Subcutaneous abdominal adipose tissue (tissue), 5 donors: ENCODE measurements around the gene TAGLN.

Experiments used
- H3K27ac ChIP-seq: one replicate; pipeline ENCODE4 v1.7.0; 2013; ENCODE audit warnings: low read depth, mild to moderate bottlenecking, inconsistent platforms, low read length, moderate library complexity
- H3K27me3 ChIP-seq, 5 donors: one replicate each; pipeline ENCODE4 v1.7.0; 2013; ENCODE audit warnings: low read length in 5 of 5, inconsistent platforms in 1 of 5; ENCODE audit not compliant: control insufficient read depth in 5 of 5, insufficient read depth in 4 of 5
- H3K36me3 ChIP-seq, 5 donors: one replicate each; pipeline ENCODE4 v1.7.0; 2013; ENCODE audit warnings: low read length in 5 of 5; ENCODE audit not compliant: control insufficient read depth in 5 of 5, insufficient read depth in 5 of 5
- H3K4me1 ChIP-seq, 5 donors: one replicate each; pipeline ENCODE4 v1.7.0; 2013; ENCODE audit warnings: low read length in 5 of 5, mild to moderate bottlenecking in 3 of 5, moderate library complexity in 1 of 5; ENCODE audit not compliant: control insufficient read depth in 5 of 5, insufficient read depth in 5 of 5
- H3K4me3 ChIP-seq, 5 donors: one replicate each; pipeline ENCODE4 v1.7.0; 2013; ENCODE audit warnings: low read length in 5 of 5, low read depth in 1 of 5
- H3K9ac ChIP-seq, 5 donors: one replicate each; pipeline ENCODE4 v1.7.0; 2013; ENCODE audit warnings: low read length in 5 of 5, mild to moderate bottlenecking in 4 of 5, moderate library complexity in 3 of 5
- H3K9me3 ChIP-seq, 5 donors: one replicate each; pipeline ENCODE4 v1.7.0; 2013; ENCODE audit warnings: low read length in 5 of 5; ENCODE audit not compliant: control insufficient read depth in 5 of 5
- donor health status: healthy.
- donor health status: healthy.
- donor health status: healthy.
- donor health status: healthy.
- donor health status: healthy.

The TAGLN gene

DNA sequence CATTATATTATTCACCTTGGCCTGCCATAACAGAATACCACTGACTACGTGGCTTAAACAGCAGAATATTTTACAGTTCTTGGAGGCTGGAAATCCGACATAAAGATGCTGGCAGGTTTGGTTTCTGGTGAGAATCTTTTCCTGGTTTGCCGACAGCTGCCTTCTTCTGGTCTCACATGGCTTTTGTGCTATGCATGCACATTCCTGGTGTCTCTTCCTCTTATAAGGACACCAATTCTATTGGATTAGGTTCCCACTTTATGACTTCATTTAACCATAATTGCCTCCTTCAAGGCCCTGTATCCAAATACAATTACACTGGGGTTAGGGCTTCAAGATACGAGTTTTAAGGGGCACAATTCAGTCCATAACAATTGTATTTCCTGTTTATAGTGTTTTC, 50.4 kb downstream of the TAGLN start:
- Histone ChIP-seq H3K9ac (no peak overlapping the region), H3K4me3 (no peak overlapping the region), H3K4me1 (no peaks in the 10 kb centered on the region), H3K36me3 (peaks cover 26 to 70% (median 48%) of the 10 kb centered on the region in 5 donors), H3K27me3 (no peaks in the 10 kb centered on the region), H3K27ac (no peak overlapping the region), H3K9me3 (no peaks in the 10 kb centered on the region)

DNA sequence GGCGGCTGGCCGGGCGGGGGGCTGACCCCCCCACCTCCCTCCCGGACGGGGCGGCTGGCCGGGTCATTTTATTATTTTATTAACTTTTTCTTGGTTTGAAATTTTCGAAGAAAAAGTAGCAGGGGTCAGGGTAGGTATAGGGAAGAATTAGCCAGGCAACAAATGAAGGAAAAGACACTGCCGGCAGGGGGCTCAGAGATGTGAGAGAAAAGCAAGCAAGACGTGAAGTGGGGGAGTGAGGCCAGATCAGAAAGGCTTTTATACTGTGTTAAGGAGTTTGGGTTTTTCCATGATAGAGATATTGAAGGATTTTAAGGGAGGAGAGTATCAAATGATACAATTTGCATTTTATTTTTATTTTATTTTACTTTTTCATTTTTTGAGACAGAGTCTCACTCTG, 52.3 kb downstream of the TAGLN start:
- H3K9ac ChIP-seq = no peak overlapping the region
- H3K4me3 ChIP-seq = no peak overlapping the region
- H3K4me1 ChIP-seq = no peaks in the 10 kb centered on the region
- H3K36me3 ChIP-seq = peaks cover 24 to 70% (median 39%) of the 10 kb centered on the region in 5 donors
- no peak overlapping the region for H3K27ac ChIP-seq
- no peaks in the 10 kb centered on the region for H3K27me3 ChIP-seq
- H3K9me3 ChIP-seq = no peaks in the 10 kb centered on the region

DNA sequence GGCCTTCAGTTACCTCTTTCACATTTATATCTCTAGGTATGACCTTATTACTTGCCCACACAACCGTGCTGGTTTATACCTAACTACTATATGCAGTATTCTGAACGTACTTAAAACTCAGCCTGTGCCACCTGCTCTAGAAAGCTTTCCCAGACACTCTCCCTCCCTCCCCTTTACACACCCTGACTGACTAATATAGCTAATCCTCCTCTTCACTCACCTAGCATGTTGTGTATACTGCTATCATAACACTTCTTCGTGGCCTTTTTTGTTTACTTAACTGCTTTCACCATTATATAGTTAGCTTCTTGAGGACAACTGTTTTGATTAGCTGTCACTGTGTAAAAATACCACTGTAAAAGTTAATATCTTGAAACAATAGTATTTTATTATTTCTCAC, 56.8 kb downstream of the TAGLN start:
- H3K36me3 ChIP-seq = peaks cover 10 to 44% (median 21%) of the 10 kb centered on the region in 5 donors
- H3K27me3 ChIP-seq = no peaks in the 10 kb centered on the region
- H3K4me3 ChIP-seq = no peak overlapping the region
- H3K27ac ChIP-seq = no peak overlapping the region
- no peaks in the 10 kb centered on the region for H3K4me1 ChIP-seq
- H3K9me3 ChIP-seq = no peaks in the 10 kb centered on the region
- no peak overlapping the region for H3K9ac ChIP-seq

DNA sequence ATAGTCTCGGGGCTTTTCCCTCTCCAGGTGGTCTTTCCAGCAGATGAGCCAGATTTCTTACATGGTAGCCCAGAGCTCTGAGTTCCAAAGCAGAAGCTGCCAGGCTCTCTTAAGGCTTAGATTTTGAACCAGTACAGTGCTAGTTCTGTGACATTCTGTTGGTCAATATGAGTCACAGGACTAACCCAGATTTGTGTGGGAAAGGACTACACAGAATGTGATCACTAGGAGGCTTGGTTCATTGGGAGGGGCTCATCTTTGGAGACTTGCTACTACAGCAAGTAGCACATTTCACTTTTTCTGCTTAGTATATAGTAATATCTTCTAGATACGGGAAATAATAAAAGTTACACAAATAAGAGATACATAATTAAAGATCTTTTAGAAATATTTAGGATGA, 57.4 kb downstream of the TAGLN start:
- Histone ChIP-seq H3K9ac (no peak overlapping the region), H3K4me3 (no peak overlapping the region), H3K27ac (no peak overlapping the region), H3K9me3 (no peaks in the 10 kb centered on the region), H3K27me3 (no peaks in the 10 kb centered on the region), H3K4me1 (no peaks in the 10 kb centered on the region), H3K36me3 (peaks cover 10 to 48% (median 21%) of the 10 kb centered on the region in 5 donors)
